Ramos (cell line): ENCODE measurements around the gene REEP3.

Source experiments
- in situ Hi-C: fragments of 300-500 bp; cut with MboI; formaldehyde crosslinking; loops from one replicate; pipeline ENCODE4 v1.14.3; 2022; ENCODE audit warnings: low sequenced_read_pairs; ENCODE audit not compliant: unreplicated experiment

Gene REEP3

DNA sequence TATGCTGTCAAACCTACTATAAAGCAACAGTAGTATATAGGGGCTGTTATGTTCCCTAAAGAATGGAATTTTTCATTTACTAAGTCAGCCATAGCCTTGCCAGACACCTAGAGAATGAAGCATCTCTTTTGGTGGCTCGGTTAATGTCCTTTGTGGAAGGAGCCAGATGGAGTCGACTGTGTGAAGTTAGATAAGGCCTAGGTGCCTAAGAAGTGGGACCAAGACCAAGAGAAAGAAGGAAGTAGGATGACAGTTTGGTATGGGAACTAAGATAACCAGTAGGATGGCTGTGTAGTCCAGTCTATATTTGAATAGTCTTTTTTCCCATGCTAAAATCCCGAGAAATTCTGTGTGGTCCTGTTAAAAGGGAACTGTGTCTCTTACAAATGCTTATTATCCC is 62.2 kb downstream of the REEP3 start:
- in situ Hi-C loops, result no loop called here

DNA sequence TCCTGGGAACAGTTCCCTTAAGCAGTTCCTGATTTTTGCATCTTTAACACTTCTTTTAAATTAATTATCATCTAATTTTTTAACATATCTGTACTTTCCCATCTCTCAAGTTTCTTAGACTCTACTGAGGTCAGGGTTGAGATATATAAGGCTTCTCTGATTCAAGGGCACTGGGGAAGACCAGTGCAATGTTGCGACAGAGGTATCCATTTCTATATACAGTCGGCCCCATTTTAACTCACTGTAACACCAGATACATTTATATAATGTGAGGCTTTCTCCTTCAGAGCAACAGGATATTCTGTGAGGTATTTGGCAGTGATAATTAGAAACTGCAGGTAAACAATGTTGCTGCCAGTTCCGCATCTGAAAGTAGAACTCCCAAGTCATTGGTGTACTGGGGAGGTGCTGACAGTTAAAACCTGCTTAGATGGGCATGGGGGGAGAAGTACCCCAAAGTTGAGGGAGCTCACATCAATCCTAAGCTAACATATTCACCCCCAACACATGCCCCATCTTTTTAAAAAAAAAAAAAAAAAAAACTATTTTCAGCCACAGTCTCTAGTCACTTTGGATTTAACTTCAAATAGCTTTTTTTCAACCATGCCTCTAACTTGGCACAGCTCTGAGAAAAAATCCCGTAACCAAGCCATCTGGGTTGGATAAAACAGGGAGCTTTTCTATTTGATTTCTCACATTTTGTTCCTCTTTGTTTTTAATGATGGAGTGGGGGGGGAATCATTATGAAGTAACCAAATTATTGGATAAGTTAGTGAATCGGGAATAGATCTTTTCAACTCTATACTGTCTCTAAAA is 62.9 kb downstream of the REEP3 start:
- in situ Hi-C loops, result no loop called here

DNA sequence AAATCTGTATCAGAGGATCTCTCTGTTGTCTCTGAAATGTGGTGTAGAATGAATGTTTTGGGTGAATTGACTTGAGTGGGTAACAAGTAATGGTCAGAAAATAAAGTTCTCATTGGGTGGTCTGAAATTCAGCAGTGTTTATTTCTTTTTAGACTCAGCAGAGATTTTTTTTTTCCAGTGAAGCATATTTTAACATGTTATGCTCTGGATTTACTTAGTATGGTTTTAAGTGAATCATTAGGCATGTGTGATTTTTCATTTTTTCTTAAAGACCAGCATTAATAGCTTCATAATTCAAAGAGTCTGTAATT is 63.5 kb downstream of the REEP3 start:
- in situ Hi-C loops, result no loop called here

- in situ Hi-C loops, result no loop called here
These were observed 63.8 kb downstream of the REEP3 start for GRCh38 chr10:63585041-63585440.

- in situ Hi-C loops, result no loop called here
These were observed 64.8 kb downstream of the REEP3 start for GRCh38 chr10:63586043-63586442.

DNA sequence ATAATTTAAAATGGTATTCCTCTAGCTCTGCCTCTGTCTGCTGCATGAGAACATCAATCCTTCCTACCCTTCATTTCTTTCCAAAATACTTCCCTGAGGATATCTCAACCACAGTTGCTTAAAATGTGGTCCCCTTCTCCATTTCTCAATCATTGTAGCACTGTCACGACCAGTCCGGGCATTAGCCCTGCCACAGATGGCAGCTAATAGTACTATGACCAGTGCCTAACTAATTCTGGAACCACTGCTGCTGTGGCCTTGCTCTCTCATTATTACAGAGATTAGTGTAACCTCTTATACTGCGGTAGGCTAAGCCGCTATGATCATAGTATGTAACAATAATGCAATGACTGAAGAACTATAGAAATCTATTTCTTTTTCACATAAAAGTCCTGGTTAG is 66.0 kb downstream of the REEP3 start:
- in situ Hi-C loops, result no loop called here

DNA sequence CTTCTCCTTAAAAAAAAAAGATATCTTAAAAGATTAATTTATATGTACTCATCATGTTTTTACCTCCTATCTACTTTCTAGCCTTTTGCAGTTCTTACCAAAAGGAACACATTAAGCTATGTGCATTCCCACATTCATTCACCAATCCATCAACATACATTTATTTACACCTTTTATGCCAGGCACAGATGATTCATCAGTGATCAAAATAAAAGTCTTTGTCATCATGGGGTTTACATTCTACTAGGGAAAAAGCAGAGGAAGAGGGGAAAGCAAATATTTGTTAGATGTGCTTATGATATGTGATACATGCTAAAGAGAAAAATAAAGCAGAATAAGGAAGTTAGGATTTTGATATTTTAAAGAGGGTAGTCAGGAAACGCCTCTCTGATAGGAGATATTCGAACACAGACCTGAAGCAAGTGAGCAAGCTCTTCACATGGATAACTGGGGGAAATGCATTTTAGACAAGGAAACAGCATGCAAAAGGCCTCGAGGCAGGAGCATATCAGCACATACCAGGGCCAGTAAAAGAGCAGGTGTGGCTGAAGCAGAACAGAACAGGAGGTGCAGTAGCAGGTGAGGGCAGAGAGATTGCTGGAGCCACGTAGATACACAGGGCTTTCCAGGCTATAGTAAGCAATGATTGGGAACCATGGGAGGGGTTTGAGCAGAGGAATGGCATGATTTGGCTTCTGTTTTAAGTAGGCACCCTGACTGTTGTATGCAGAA is 67.4 kb downstream of the REEP3 start:
- in situ Hi-C loops, result no loop called here

DNA sequence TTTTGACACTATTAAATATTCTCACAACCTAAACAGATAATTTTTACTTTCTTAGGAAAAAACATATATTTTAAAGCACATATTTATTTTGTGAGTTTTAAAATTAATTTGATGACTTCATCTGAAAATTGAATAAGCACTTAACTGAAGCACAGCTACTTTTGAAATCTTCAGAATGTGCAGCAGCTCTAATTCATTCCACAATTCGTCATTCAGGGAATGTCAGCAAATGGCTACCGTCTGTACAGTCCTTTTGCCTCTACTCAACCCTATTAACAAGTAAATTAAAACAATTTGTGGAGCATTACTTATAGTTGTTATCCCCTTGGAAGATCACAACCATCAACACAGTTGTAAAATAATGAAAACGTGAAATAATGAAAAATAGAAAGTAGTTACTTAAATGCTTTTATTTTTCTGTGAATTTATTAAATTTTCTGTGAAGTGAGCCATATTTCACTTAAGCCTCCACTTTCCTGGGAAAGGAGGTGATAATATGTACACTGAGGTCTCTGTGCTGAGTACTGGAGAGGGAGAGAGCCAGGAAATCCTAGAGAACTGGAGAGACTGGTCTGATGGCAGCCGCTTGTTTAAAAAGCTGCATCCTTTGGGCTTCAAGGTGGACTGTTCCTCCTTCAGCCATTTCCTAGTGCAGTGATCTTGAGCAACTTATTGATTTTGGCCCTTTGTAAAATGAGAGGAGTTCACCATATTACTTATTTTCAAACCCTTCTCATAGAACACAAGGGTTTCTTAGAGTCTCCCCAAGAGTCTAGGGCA is 70.6 kb downstream of the REEP3 start:
- in situ Hi-C loops, result no loop called here

GRCh38 chr10:63593576-63593975 is 72.4 kb downstream of the REEP3 start:
- in situ Hi-C loops, result no loop called here

GRCh38 chr10:63595072-63595471 is 73.9 kb downstream of the REEP3 start:
- in situ Hi-C loops, result no loop called here

GRCh38 chr10:63596924-63597323 is 75.7 kb downstream of the REEP3 start:
- in situ Hi-C loops, result no loop called here

DNA sequence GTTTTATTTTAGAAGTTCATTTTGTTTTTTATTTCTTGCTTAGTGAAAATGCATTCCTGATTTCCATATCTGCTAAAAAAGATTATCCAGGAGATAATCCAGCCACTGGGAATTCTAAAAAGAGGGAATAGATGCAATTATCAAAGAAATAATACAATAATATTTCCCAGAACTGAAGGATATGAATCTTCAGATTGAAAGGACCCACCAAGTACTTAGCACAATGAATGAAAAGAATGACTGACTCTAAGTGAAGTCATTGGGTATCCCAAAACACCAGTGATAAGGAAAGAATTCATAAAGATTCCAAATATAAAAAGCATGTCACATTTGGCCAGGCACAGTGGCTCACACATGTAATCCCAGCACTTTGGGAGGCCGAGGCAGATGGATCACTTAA is 79.3 kb downstream of the REEP3 start:
- in situ Hi-C loops, result no loop called here

DNA sequence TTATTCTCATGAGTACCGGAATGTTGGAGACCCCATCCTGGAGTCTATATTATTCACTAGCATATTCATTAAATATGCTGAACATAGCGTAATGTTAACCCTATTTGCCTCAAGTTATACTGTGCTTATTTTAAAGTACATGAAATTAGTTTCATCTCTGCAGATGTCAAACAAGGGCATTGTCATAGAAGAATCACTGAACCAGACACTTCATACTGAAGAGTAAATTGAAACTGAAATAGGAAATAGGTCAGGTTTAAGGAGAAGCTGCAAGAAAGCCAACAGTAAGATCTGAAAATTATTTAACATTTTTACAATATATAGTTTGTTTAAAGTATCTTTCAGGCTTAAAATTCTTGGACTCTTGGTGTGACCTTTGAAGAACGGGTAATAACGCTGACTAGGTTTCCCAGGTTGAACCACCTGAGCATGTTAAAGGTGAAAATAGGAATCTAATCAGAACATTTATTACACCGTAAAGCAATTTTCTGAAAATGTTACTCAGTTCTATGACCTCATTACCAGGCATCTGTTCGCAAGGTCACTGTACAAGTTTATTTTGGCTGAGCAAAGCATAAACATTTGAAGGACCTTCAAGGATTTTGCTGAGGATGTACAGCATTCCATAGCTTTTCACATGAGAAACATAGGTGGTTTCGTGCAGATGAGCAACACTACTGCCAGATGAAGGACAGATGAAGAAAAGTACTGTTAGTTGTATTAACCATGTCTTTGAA is 82.7 kb downstream of the REEP3 start:
- in situ Hi-C loops, result no loop called here

GRCh38 chr10:63605197-63605967 is 84.2 kb downstream of the REEP3 start:
- in situ Hi-C loops, result no loop called here

DNA sequence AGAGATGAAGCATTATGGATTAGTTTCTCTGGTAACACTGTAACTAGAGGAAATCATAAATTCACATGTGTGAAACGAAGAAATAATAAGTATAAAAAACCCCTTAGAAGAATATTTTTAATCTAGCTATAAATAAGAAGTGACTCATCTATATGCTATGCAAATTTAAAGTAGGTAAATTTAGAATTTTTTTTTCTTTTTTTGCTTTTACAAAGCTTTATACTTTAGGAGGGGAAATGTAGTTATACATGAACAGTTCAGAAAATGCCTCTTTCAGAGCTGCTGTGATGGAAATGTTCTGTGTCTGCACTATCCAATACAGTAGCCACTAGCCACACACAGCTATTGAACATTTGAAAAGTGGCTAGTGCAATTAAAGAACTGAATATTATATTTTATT is 87.3 kb downstream of the REEP3 start:
- in situ Hi-C loops, result no loop called here

GRCh38 chr10:63611078-63611477 is 89.9 kb downstream of the REEP3 start:
- in situ Hi-C loops, result no loop called here

- in situ Hi-C loops, result no loop called here
These were observed 93.2 kb downstream of the REEP3 start for GRCh38 chr10:63614371-63614891.

DNA sequence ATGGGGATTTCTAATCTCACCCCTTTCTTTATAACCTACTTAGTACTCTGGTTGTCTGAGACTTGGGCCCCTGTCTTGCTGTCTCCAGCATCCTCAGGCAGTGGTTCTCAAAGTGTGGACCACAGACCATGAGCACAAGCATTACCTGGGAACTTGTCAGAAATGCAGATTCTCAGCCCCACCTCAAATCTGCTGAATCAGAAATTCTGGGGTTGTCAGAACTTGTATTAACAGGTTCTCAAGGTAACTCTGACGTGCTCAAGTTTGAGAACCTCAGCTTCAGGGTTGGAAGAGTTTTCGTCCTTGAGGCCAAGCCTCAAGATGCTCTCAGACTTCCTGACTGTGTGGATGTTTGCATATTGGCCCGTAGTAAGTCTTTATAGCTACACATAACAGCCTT is 97.4 kb downstream of the REEP3 start:
- in situ Hi-C loops, result no loop called here

- in situ Hi-C loops, result no loop called here
These were observed 98.2 kb downstream of the REEP3 start for GRCh38 chr10:63619426-63619825.

- in situ Hi-C loops, result no loop called here
These were observed 100.9 kb downstream of the REEP3 start for GRCh38 chr10:63622097-63622496.
